22Rv1 (cell line): ENCODE data around the gene PALD1.

Source experiments
- CTCF ChIP-seq: fragments of 450-650 bp; IDR thresholded peaks from 2 replicates; pipeline ENCODE4 v1.5.1; 2017; ENCODE audit warnings: mild to moderate bottlenecking
- ZFX ChIP-seq: fragments of 450-650 bp; IDR thresholded peaks from 2 replicates; pipeline ENCODE4 v1.6.1; 2017; ENCODE audit warnings: antibody characterized with exemption, borderline replicate concordance

DNA sequence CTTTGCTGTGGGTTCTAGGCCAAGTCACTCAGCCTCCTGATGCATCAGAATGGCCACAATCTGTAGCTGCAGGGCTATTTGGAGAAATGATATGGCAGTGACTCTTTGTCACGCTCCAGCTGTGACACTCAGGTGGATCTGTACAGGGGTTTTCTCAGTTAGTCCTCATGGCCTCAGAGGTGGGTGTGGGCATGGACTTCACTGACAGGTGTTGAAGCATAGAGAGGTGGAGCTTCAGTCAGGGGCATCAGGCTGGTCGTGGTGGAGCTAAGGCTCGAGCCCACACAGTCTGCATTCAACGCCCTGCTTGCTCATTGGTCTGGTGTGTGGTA, 21.2 kb downstream of the PALD1 start:
- TF ChIP-seq ZFX, result no peak
- no peak for TF ChIP-seq CTCF
